Suprapubic skin (tissue), 4 donors: ENCODE data around the gene TTC24. TPM values are rescaled to one million over a fixed set of nuclear protein-coding genes. Genes with fewer than 3 reads are reported as not detected.

Source experiments
- DNase-seq, 2 donors: peaks; one replicate each; pipeline ENCODE4 v3.0.0-alpha.2; 2019; ENCODE audit warnings: low spot score in 2 of 2
- H3K27ac ChIP-seq: fragments of 200-600 bp; sonication (generic); one replicate; pipeline ENCODE4 v1.5.1; 2019
- H3K27me3 ChIP-seq: fragments of 200-600 bp; sonication (generic); one replicate; pipeline ENCODE4 v1.5.1; 2019
- H3K36me3 ChIP-seq: fragments of 200-600 bp; sonication (generic); one replicate; pipeline ENCODE4 v1.5.1; 2019
- H3K4me1 ChIP-seq: fragments of 200-600 bp; sonication (generic); one replicate; pipeline ENCODE4 v1.5.1; 2019
- H3K4me3 ChIP-seq: fragments of 200-600 bp; sonication (generic); one replicate; pipeline ENCODE4 v1.5.1; 2019; ENCODE audit warnings: mild to moderate bottlenecking
- H3K9me3 ChIP-seq: fragments of 200-600 bp; sonication (generic); one replicate; pipeline ENCODE4 v1.5.1; 2019
- CTCF ChIP-seq, 2 donors: fragments of 200-600 bp in 1 of 2; fragments of 450-650 bp in 1 of 2; sonication (generic) in 1 of 2; IDR thresholded peaks; one replicate each; pipeline ENCODE4 v1.5.1; 2016 to 2019; ENCODE audit warnings: antibody characterized with exemption in 2 of 2, mild to moderate bottlenecking in 1 of 2, moderate library complexity in 1 of 2
- EP300 ChIP-seq: sonication (generic); formaldehyde crosslinking; IDR thresholded peaks from one replicate; pipeline ENCODE4 v1.6.1; 2017; ENCODE audit warnings: antibody characterized with exemption
- POLR2A ChIP-seq, 2 donors: fragments of 450-650 bp; IDR thresholded peaks; one replicate each; pipeline ENCODE4 v1.6.1; 2017; ENCODE audit warnings: antibody characterized with exemption in 2 of 2, mild to moderate bottlenecking in 2 of 2, moderate library complexity in 2 of 2
- POLR2AphosphoS5 ChIP-seq, 3 donors: sonication (generic); formaldehyde crosslinking; IDR thresholded peaks; one replicate each; pipeline ENCODE4 v1.6.1; 2017; ENCODE audit warnings: antibody characterized with exemption in 3 of 3
- WGBS: methylation state at CpG from one replicate; pipeline ENCODE4 v1.1.5; 2018; 5-methylcytosine and 5-hydroxymethylcytosine counted together
- total RNA-seq, 4 donors: library from RNA; depleted of rRNA; stranded (reverse); fragments of >200 nt; gene quantifications; one replicate each; pipeline ENCODE4 v1.1.0, GENCODE V29; 2016

Gene TTC24
- total RNA-seq, 4 donors from 2014 or later = not detected

GRCh38 chr1:156574039-156574633 is 5.4 kb upstream of the TTC24 start:
- Histone ChIP-seq H3K9me3 (no peaks in the 10 kb centered on the region), H3K4me1 (peaks cover 14% of the 10 kb centered on the region), H3K27ac (no peak overlapping the region), H3K36me3 (no peaks in the 10 kb centered on the region), H3K27me3 (no peaks in the 10 kb centered on the region), H3K4me3 (no peak overlapping the region)
- DNase-seq = no peak
- TF ChIP-seq POLR2A (IDR thresholded peaks at IDR 0.05) = no peak
- no peak for TF ChIP-seq EP300
- TF ChIP-seq CTCF (IDR thresholded peaks at IDR 0.05) = no peak
- no peak for TF ChIP-seq POLR2AphosphoS5 (IDR thresholded peaks at IDR 0.05)
- 35% methylated on average over 2 of the region's 2 CpGs for WGBS

GRCh38 chr1:156577550-156577949 is 2.0 kb upstream of the TTC24 start:
- Histone ChIP-seq H3K4me3 (no peak overlapping the region), H3K36me3 (no peaks in the 10 kb centered on the region), H3K27me3 (no peaks in the 10 kb centered on the region), H3K9me3 (no peaks in the 10 kb centered on the region), H3K27ac (no peak overlapping the region), H3K4me1 (peaks cover 1% of the 10 kb centered on the region)
- WGBS = 98% methylated on average over 3 of the region's 3 CpGs
- DNase-seq = no peak
- TF ChIP-seq POLR2A (IDR thresholded peaks at IDR 0.05) = no peak
- TF ChIP-seq EP300 = no peak

- no peaks in the 10 kb centered on the region for H3K27me3 ChIP-seq
- no peak for DNase-seq
- 63% methylated on average over 7 of the region's 7 CpGs for WGBS
- H3K36me3 ChIP-seq = no peaks in the 10 kb centered on the region
- TF ChIP-seq POLR2AphosphoS5 (IDR thresholded peaks at IDR 0.05) = no peak
- no peak for TF ChIP-seq CTCF (IDR thresholded peaks at IDR 0.05)
- TF ChIP-seq POLR2A (IDR thresholded peaks at IDR 0.05) = no peak
- no peak for TF ChIP-seq EP300
- no peak overlapping the region for H3K4me3 ChIP-seq
- no peaks in the 10 kb centered on the region for H3K9me3 ChIP-seq
- no peaks in the 10 kb centered on the region for H3K4me1 ChIP-seq
- no peak overlapping the region for H3K27ac ChIP-seq
Observed at GRCh38 chr1:156578055-156578454, 1.5 kb upstream of the TTC24 start.

- no peaks in the 10 kb centered on the region for H3K4me1 ChIP-seq
- H3K36me3 ChIP-seq = no peaks in the 10 kb centered on the region
- 66% methylated on average over 15 of the region's 21 CpGs for WGBS
- no peak for DNase-seq
- H3K27ac ChIP-seq = no peak overlapping the region
- H3K9me3 ChIP-seq = no peaks in the 10 kb centered on the region
- TF ChIP-seq POLR2A (IDR thresholded peaks at IDR 0.05) = no peak
- TF ChIP-seq EP300 = no peak
- TF ChIP-seq POLR2AphosphoS5 (IDR thresholded peaks at IDR 0.05) = no peak
- TF ChIP-seq CTCF (IDR thresholded peaks at IDR 0.05) = no peak
- no peaks in the 10 kb centered on the region for H3K27me3 ChIP-seq
- H3K4me3 ChIP-seq = no peak overlapping the region
Observed at GRCh38 chr1:156581661-156582387, 2.3 kb downstream of the TTC24 start.

GRCh38 chr1:156582388-156583017 is 3.0 kb downstream of the TTC24 start:
- Histone ChIP-seq H3K36me3 (no peaks in the 10 kb centered on the region), H3K27me3 (no peaks in the 10 kb centered on the region), H3K27ac (no peak overlapping the region), H3K4me1 (no peaks in the 10 kb centered on the region), H3K4me3 (no peak overlapping the region), H3K9me3 (no peaks in the 10 kb centered on the region)
- 87% methylated on average over 5 of the region's 9 CpGs for WGBS
- TF ChIP-seq POLR2AphosphoS5 (IDR thresholded peaks at IDR 0.05) (no peak), POLR2A (IDR thresholded peaks at IDR 0.05) (no peak), EP300 (no peak), CTCF (IDR thresholded peaks at IDR 0.05) (no peak)
- no peak for DNase-seq
